Measurements from ENCODE around the gene RFWD3.
"Not testable (repeated sequence)": the region's sequence is repeated elsewhere in the genome, so short reads cannot be mapped to it uniquely, and the experiment has no call there.

Gene RFWD3

DNA sequence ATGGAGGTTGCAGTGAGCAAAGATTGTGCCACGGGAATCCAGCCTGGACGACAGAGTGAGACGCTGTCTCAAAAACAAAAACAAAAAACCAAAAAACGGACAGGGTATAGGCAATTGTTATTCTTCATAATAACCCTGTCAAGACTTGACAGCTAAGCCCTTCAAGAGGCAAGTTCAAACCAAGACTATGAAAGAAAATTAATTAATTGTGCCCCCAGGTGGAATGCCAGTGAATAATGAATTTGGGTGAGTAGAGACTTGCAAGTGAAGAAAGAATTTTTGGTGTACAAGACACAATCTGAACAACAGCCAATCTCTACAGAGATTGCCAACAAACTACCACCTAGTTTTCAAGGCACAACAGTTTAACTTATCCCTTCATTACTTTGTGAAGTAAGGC lies 6.3 kb downstream of the RFWD3 start:
- no peak for DNase-seq

DNA sequence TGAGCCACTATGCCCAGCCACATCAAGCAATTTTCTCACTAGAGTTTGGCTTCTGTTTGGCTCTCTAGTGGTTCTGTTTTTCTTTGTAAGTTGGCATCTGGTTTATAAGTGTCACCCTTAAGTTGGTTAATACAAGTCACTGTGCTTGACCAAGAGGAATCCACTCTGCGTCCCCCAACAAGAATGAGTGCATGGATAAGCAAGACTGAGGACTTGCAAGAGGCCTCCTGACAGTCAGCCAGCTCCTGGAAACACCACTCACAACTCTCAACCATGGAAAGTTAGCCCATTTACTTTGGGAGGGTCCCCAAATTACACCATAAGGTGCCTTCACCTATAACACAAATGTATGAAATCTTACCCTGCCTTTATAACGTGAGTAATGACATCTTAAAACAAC lies 7.6 kb downstream of the RFWD3 start:
- no peak for DNase-seq

DNA sequence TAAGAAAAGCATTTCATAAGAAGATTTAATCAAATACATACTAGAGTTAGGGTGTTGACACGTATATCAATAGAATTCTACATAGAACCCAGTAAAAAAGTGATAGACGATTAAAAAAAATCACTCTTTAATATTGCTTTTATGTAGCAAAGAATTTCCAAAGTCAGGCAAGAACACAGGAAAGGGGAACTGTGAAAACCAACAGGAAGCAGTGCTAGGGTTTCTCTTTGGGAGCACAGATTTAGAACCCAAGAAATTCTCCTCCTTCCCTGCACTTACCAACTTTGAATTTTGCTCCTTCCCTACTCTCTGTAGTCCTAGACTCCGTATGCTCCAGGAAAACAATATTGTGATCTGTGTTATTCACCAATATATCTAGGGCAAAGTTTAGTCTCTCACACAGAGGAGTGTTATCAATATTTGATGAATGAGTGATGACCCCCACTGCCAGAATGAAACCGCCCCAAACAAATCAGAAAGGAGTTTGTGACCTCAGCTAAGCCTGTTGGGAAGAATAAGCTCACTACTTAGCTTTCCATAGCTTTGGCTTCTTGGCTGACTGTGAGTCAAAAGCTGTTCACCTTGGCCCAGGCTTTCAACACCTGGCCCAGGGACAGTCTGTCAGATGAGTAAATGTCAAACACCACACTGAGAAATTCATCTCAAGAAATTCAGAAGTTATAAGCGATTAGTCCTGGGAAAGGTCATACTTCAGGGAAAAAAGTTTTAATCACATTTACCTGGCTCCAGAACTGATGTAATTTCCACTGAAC lies 8.6 kb downstream of the RFWD3 start:
- DNase-seq = no peak

DNA sequence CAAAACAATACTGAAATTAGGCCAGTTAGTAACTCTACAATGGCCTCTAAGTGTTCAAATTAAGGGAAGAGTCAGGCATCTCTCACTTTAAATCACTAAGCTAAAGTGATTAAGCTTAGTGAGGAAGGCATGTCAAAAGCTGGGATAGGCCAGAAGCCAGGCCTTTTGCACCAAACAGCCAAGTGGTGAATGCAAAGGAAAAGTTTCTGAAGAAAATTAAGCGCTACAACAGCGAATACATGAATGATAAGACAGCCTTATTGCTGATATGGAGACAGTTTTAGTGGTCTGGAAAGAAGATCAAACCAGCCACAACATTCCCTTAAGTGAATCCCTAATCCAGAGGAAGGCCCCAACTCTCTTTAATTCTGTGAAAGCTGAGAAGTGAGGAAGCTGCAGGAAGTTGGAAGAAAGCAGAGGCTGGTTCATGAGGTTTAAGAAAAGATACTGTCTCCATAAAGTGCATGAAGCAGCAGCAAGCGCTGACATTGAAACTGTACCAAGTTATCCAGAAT lies 12.1 kb downstream of the RFWD3 start:
- no peak for DNase-seq

DNA sequence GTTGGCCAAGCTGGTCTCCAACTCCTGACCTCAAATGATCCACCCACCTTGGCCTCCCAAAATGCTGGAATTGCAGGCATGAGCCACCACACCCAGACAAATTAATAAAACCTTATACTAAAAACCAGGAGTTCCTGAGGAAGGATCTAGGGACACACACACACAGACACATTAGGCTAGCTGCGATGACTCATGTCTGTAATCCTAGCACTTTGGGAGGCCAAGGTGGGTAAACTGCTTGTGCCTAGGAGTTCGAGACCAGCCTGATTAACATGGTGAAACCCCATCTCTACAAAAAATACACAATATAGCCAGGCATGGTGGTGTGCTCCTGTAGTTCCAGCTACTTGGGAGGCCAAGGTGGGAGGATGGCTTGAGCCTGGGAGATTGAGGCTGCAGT lies 13.8 kb downstream of the RFWD3 start:
- not testable (repeated sequence) for DNase-seq

DNA sequence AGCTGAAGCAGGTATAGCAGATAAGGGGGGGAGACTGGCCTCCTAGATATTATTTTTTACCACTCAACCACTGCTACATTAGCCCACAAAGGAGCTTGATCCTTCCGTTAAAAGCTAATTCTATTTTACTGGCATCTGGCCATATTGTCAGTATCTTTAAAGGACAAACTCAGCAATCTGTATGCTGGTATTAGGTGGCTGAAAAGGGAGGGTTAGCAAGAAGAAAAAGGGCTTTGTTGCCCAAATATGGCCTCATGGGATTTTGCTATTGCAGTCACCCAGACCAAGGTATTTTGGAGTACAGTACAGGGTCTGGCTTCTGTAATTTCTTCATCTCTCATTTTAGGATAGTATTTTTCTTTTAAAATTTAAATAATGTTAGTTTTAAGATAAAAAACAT lies 14.4 kb downstream of the RFWD3 start:
- DNase-seq = no peak

DNA sequence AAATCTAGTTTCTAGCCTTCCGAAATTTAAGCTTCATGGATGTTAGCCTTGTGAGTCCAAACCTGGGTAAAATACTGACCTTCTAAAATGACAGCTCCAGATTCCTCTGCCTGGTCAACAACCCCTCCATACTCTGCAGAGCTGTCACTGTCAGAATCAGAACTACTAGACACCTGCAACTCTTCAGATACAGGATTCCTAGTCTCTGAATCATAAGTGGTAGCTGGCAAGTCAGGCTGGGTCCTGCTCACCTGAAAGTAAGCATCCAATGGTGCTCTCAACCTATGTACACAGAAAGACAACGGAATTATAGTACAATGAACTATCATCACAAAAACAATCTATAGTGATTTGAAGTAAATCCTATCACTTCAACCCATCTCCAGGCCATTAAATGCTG lies 14.8 kb downstream of the RFWD3 start:
- DNase-seq = no peak

DNA sequence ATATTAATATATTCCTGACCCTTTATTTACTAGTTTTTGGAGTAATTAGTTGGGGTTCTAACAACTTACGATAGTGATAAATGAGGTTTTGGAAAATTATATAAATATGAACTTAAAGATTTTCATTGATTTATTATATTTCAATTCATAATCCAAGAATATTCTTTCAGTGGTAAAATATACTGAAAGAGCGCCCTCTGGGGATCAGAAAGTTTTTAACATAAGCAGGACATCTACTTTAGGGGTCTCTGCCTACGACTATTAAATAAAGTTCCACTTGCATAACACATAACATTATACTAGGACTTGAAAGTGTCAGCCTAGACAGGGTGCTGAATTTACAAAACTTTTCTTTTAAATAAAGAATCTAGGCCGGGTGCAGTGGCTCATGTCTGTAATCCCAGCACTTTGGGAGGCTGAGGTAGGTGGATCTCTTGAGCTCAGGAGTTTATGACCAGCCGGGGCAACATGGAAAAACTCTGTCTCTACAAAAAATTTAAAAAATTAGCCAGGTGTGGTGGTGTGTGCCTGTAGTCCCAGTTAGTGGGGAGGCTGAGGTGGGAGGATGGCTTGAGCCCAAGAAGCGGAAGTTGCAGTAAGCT lies 15.6 kb downstream of the RFWD3 start:
- no peak for DNase-seq

DNA sequence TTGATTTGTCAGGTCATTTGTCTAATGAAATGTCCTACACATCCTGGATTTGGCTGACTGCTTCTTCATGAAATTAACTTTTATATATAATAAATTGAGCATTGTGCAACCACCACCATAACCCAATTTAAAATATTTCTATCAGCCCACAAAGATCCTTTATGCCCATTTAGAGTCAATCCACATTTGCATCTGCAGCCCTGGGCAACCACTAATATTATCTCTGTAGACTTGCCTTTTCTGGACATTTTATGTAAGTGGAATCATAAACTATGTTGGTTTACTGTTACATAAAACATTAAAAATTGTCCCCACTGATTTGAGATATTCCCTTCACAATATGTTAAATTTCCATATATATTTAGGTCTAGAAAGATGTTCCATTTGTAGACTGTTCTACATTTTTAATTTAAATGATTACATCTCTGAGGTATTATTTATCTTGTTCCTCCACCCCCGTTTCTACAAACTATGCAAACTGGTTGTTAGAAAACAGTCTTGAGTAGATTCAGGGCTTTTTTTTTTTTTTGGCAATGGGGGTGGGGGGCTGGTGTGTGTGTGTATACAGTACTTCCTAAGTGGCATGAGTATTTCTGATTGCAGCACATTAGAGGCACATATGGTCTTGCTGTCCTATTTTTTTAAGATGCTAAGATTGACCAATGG lies 16.7 kb downstream of the RFWD3 start:
- no peak for DNase-seq

DNA sequence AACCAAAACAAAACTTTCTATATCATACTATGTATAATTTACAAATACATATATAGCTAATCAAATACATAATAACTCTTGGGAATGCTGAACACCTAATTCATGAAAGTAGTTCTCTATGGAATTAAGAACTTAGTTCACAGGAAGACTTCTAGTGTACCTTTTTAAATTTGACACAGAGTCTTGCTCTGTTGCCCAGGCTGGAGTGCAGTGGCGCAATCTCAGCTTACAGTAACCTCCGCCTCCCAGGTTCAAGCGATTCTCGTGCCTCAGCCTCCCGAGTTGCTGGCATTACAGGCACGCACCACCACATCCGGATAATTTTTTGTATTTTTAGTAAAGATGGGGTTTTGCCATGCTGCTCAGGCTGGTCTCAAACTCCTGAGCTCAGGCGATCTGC lies 24.7 kb downstream of the RFWD3 start:
- no peak for DNase-seq

DNA sequence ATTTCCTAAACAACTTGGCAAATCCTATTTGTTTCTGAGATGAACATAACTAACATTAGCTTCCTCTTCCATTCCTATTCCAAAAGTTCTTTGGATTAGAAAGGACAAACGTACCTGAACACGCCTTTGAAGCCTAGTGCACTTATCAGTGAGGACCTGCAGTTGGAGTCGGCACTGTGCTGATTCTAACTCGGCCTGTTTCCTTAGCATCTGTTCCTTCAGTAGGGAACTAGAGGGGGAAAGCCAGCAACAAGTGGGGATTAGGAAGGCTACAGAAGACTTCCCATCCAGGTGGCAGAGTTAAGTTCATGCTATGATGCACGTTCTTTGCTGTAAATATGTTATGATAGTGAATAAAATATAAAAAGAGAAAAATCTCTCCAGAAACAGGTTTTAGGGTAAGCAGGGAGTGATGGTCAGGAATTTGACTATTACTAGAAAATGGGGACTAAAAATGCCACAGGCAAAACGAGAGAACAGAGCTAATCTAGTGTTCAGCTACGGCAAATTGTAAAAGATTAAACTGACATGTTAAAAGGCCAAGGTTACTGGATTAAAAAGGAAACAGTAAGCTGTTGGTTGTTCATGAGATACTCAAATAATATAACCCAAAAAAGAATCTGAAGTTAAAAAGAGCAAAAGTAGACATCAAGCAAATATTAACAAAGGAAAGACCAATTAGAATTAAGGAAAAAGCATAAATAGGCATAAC lies 28.8 kb downstream of the RFWD3 start:
- no peak for DNase-seq

DNA sequence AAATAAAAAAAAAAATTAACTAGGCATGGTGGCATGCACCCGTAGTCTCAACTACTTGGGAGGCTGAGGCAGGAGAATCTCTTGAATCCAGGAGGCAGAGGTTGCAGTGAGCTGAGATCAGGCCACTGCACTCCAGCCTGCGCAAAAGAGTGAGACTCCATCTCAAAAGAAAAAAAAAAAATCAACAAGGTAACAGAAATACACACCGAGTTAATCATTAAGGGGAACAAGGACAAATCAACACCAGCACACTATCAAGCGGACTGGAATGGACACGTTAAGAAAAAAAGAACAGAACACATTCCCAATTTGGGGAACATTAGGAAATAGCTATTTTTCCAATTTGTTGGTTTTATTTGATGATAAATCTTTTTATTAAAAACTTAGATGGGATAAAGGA lies 31.4 kb downstream of the RFWD3 start:
- DNase-seq = no peak

DNA sequence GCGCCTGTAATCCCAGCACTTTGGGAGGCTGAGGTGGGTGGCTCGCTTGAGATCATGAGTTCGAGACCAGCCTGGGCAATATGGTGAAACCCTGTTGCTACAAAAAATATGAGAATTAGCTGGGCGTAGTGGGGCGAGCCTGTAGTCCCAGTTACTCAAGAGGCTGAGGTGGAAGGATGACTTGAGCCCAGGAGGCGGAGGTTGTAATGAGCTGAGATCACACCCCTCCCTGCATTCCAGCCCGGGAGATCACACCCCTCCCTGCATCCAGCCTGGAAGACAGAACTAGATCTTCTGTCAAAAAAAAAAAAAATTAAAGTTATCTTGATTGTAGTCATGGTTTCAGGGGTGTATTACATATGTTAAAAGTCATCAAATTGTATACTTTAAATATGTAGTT lies 33.0 kb downstream of the RFWD3 start:
- DNase-seq = no peak

DNA sequence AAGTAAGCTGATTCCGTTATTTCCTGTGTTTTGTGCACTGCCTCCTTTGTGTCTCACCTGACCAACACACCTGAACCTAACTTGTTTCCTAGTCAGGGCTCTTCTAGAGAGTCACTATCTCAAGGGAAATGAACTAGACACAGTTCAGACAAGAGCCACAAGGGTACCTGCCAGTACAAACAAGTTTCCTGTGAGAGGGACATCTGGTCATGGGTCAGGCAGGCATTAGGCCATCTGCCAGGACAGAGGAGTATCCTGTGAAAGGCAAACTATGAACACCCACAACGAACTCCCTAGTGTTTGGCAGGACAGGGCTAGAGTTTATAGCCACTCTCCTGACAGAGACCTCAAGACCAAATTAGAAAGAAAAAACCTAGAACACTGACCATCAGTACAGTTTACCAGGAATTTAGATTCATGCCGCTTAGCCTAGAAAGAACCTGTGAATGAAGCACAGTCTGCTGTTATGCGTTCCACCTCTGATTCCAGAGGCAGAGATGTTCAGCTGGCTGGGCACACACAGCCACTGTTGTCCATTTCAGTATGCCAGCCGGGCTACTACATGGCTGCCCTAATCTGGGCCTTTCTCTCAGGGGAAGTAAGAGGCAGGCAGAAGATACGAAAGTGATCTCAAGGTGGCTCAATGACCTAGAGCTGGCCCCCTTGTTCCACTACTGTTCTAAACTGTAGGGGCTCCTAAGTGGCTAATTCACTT lies 39.0 kb downstream of the RFWD3 start:
- DNase-seq = no peak

DNA sequence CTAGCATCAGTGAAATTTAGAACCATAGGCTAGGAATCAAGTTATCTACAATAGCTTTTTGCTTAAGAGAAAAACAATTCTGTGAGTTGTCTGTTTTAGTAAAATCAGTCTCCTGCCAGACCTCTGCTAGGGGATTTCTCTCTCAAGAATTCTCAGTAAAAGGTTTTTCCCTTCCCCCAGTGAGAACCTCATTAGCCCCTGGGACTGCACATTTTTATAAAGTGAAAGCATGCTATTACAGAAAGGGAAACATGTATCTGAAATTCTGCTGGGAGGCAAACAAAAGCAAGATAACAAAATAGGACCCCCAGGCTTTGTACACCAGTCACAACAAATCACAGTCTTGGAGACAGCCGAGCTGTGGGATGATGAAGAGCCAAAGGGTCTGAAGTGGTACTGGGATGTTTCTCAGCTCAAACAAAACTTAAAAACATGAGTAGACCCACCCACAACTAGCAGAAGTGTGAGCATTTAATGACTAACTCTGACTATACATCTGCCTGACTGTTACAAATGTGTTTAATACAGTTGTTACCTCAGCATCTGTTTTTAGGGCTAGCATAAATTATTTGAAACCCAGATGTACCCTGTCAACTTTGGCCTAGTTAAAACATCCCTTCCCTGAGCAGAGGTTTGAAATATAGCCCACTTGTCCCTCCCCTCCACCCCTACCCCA lies 39.8 kb downstream of the RFWD3 start:
- no peak for DNase-seq

DNA sequence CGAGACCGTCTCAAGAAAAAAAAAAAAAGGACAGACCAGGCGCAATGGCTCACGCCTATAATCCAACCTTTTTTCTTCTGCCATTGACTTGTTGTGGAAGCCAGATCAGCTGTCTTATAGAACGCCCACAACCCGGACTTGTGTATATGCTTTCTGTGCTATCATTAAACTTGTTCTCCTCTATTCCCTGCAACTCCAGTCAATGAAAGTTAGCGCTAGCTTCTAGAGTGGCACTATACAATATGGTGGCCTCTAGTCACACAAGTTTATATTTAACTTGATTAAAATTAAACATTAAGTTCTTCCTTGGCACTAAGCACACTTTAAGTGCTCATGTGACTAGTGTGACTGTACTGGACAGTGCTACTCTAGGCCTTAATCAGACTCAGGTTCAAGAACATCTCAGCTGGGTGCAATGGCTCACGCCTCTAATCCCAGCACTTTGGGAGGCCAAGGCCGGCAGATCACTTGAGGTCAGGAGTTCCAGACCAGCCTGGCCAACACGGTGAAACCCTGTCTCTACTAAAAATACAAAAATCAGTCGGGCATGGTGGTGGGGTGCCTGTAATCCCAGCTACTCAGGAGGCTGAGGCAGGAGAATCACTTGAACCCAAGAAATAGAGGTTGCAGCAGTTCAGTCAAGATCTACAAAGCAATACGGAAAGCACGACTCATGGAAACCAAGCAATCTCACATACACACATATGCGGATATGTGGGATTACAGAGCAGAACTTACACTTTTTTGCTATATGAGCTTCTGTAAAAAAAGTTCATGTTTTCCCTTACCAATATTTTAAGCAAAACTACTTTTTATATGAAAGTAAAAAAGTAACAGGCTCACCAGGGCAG lies 41.0 kb downstream of the RFWD3 start:
- DNase-seq = no peak

DNA sequence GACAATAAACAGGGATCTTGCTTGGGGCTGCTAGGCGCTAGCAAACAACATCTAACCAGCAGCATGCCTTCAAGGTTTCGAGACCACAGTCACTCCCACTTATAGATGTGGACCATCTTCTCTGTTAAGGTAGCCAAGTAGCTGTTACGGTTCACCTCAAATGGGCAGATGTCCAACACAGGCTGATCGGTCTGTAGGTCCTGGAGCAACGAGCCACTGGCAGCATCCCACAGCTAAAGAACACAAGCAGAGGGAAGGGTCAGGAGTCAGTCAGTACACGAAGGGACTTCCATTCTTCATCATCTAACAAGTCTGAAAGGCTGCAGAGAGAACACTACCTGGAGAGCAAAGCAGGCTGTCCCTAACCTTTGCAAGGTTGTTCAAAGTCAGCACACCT lies 42.8 kb downstream of the RFWD3 start:
- DNase-seq = no peak

DNA sequence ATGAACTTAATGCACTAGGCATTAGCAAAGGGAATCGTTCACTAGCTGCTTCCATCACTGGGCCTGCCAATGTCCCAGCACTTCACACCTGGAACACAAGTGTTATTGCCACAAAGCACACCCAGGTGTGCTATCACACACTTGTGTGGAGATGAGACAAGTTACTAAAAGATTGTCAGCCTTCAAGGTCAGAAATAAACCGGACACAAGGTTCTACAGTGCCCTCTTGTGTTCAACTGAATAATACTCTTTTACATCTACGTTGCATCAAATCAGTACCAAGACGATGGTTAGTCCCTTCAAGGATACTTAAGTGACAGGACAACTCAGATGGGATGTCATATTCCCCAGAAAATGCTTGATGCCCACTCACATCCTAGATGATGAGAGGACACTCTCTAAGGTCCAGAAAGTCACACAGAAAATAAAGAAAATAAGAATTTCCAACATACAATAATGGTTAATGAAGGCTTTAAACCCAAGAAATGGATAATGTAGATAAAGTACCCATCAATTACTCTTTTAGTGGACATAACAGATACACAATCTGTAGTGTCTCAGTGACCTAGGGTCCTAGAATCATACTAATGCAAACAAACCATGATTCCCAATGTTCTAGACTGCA lies 43.4 kb downstream of the RFWD3 start:
- no peak for DNase-seq

DNA sequence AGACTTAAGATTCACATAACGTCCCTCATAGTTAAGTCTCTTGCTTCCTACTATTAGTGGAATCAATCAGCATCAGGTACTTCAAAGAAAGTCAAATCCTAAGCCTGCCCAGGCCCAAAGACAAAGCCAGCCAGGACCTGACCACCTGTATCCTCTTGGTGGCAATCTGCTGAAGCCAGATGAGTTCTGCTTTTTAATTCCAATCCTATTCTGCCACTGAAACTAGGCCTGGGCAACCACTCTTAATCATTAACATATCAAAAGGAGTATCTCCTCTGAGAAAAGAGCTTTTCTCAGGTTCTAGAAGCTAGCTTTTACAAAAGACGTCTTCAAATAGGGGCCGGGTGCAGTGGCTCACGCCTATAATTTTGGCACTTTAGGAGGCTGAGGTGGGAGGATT lies 44.7 kb downstream of the RFWD3 start:
- DNase-seq = no peak

DNA sequence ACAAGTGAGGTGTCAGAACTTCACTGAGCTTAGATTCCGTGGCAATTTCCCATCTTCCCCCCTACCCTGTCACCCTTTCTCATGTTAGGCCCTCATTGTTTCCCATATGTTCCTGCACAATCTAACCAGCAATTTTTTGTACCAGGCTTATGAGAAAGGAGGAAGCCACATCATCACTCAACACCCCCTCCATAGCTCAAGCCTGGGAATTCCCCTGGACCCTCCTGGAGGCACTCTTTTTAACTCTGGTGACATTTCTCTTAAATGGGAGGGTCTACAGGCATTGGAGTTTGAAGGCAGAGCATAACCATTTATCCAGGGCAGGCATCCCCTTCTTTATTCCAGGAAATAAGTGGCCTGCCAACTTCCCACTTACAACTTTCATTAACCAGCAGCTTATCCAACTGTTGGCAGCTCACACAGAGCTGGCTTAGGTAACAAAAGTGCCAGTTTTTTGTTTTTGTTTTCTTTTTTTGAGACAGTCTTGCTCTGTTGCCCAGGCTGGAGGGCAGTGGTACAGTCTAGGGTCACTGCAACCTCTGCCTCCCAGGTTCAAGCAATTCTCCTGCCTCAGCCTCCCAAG lies 49.4 kb downstream of the RFWD3 start:
- DNase-seq = no peak

Measured in activated CD4-positive, alpha-beta T cell treated with anti-CD3 and anti-CD28 coated beads, Interleukin-2, amount 50 U/mL, for 1 hour (primary cell).